ENCODE data around the gene CKAP5. TPM values are rescaled to one million over a fixed set of nuclear protein-coding genes. Genes with fewer than 3 reads are reported as not detected.
"Not testable (repeated sequence)": the region's sequence is repeated elsewhere in the genome, so short reads cannot be mapped to it uniquely, and the experiment has no call there.

The CKAP5 gene
- total RNA-seq, 2 experiments from 2014 or later = 130 to 133 TPM

GRCh38 chr11:46801694-46802470 is 44.2 kb downstream of the CKAP5 start:
- ChIA-PET POLR2A (no interaction called here), CTCF (interaction anchor here (0.7 kb wide), 1 partner anchor 310 kb away, joined by 3 read pairs; no protein-coding TSS in a partner anchor)

- ChIA-PET POLR2A (no interaction called here), CTCF (no interaction called here)
These were observed 45.9 kb downstream of the CKAP5 start for GRCh38 chr11:46800177-46800576.

- CTCF ChIA-PET, POLR2A ChIA-PET: not testable (repeated sequence)
These were observed 46.4 kb downstream of the CKAP5 start for GRCh38 chr11:46799725-46800124.

GRCh38 chr11:46778416-46778815 is 67.7 kb downstream of the CKAP5 start:
- ChIA-PET CTCF (no interaction called here), POLR2A (no interaction called here)

- POLR2A ChIA-PET = no interaction called here
These were observed 69.2 kb downstream of the CKAP5 start for GRCh38 chr11:46776878-46777277.

GRCh38 chr11:46769636-46770221 is 76.4 kb downstream of the CKAP5 start:
- CTCF ChIA-PET = interaction anchor here (1.0 kb wide), 1 partner anchor 40 kb away, joined by 3 read pairs; no protein-coding TSS in a partner anchor
- POLR2A ChIA-PET = no interaction called here

More at GRCh38 chr11:46776878-46777277, 69.2 kb downstream of the CKAP5 start:
- CTCF ChIA-PET = no interaction called here

- ChIA-PET CTCF (no interaction called here), POLR2A (no interaction called here)
These were observed 79.4 kb downstream of the CKAP5 start for GRCh38 chr11:46766656-46767055.

- ChIA-PET POLR2A (no interaction called here), CTCF (no interaction called here)
These were observed 83.8 kb downstream of the CKAP5 start for GRCh38 chr11:46762248-46762647.

- POLR2A ChIA-PET = no interaction called here
- CTCF ChIA-PET = interaction anchor here (0.6 kb wide), 2 partner anchors 84 to 379 kb away, joined by 3 read pairs; no protein-coding TSS in a partner anchor
These were observed 84.3 kb downstream of the CKAP5 start for GRCh38 chr11:46761807-46762206.

GRCh38 chr11:46760429-46761128 is 85.5 kb downstream of the CKAP5 start:
- CTCF ChIA-PET = no interaction called here

GRCh38 chr11:46759196-46759595 is 86.9 kb downstream of the CKAP5 start:
- CTCF ChIA-PET = interaction anchor here (0.5 kb wide), 1 partner anchor 570 kb away, joined by 7 read pairs; no protein-coding TSS in a partner anchor
- POLR2A ChIA-PET = no interaction called here

More at GRCh38 chr11:46760429-46761128, 85.5 kb downstream of the CKAP5 start:
- POLR2A ChIA-PET = no interaction called here

GRCh38 chr11:46755962-46756361 is 90.1 kb downstream of the CKAP5 start:
- POLR2A ChIA-PET = no interaction called here

GRCh38 chr11:46747150-46747549 is 98.9 kb downstream of the CKAP5 start:
- ChIA-PET POLR2A (no interaction called here), CTCF (no interaction called here)

More at GRCh38 chr11:46755962-46756361, 90.1 kb downstream of the CKAP5 start:
- CTCF ChIA-PET = no interaction called here

- POLR2A ChIA-PET = no interaction called here
- CTCF ChIA-PET = no interaction called here
These were observed 100.1 kb downstream of the CKAP5 start for GRCh38 chr11:46745995-46746394.

GRCh38 chr11:46745328-46745727 is 100.8 kb downstream of the CKAP5 start:
- ChIA-PET CTCF (no interaction called here), POLR2A (no interaction called here)

- CTCF ChIA-PET = no interaction called here
- POLR2A ChIA-PET = no interaction called here
These were observed 102.3 kb downstream of the CKAP5 start for GRCh38 chr11:46743693-46744339.

- ChIA-PET POLR2A (no interaction called here), CTCF (no interaction called here)
These were observed 103.0 kb downstream of the CKAP5 start for GRCh38 chr11:46743043-46743442.

GRCh38 chr11:46741600-46742484 is 104.2 kb downstream of the CKAP5 start:
- CTCF ChIA-PET = no interaction called here
- POLR2A ChIA-PET = no interaction called here

- CTCF ChIA-PET = interaction anchor here (0.7 kb wide), 1 partner anchor 378 kb away, joined by 3 read pairs; no protein-coding TSS in a partner anchor
- POLR2A ChIA-PET = no interaction called here
These were observed 107.2 kb downstream of the CKAP5 start for GRCh38 chr11:46738887-46739286.
